Stimulated activated CD4-positive, alpha-beta T cell treated with anti-CD3 and anti-CD28 coated beads, Interleukin-12 subunit alpha, Interleukin-12 subunit beta, amount 100 ng/mL, for 24 hours (primary cell): ENCODE data around the gene UNC119.
"Not testable (repeated sequence)": the region's sequence is repeated elsewhere in the genome, so short reads cannot be mapped to it uniquely, and the experiment has no call there.

Experiments used
- DNase-seq, 2 experiments: peaks; one replicate each; pipeline ENCODE4 v3.0.0-alpha.2; 2020; ENCODE audit warnings: low read depth in 2 of 2

The UNC119 gene

GRCh38 chr17:28522281-28522680, 30.1 kb downstream of the UNC119 start:
- not testable (repeated sequence) for DNase-seq

GRCh38 chr17:28521311-28522085, 30.9 kb downstream of the UNC119 start:
- DNase-seq = no peak

GRCh38 chr17:28520687-28521086, 31.7 kb downstream of the UNC119 start:
- DNase-seq = no peak

GRCh38 chr17:28519236-28519635, 33.2 kb downstream of the UNC119 start:
- no peak for DNase-seq

GRCh38 chr17:28518578-28518977, 33.8 kb downstream of the UNC119 start:
- DNase-seq = no peak

GRCh38 chr17:28518132-28518531, 34.3 kb downstream of the UNC119 start:
- DNase-seq = no peak

- no peak for DNase-seq
These were observed 36.9 kb downstream of the UNC119 start for GRCh38 chr17:28515518-28515917.

GRCh38 chr17:28514561-28515002, 37.8 kb downstream of the UNC119 start:
- DNase-seq = no peak

GRCh38 chr17:28513476-28513875, 38.9 kb downstream of the UNC119 start:
- DNase-seq = no peak

- DNase-seq = no peak
These were observed 40.5 kb downstream of the UNC119 start for GRCh38 chr17:28511858-28512461.

GRCh38 chr17:28509789-28510188, 42.6 kb downstream of the UNC119 start:
- no peak for DNase-seq

GRCh38 chr17:28508211-28508724, 44.2 kb downstream of the UNC119 start:
- DNase-seq = no peak

- no peak for DNase-seq
These were observed 44.7 kb downstream of the UNC119 start for GRCh38 chr17:28507567-28508203.

GRCh38 chr17:28506763-28507487, 45.5 kb downstream of the UNC119 start:
- DNase-seq = no peak

- DNase-seq = no peak
These were observed 46.3 kb downstream of the UNC119 start, which contains the start of gene FOXN1 for GRCh38 chr17:28505986-28506665. TSS of gene FOXN1 (plus strand) at chr17:28506348. CDS start at chr17:28523970, 17,622 bp downstream.

- no peak for DNase-seq
These were observed 49.0 kb downstream of the UNC119 start for GRCh38 chr17:28503420-28503819.

GRCh38 chr17:28501421-28502284, 50.8 kb downstream of the UNC119 start:
- DNase-seq = no peak

GRCh38 chr17:28500712-28501379, 51.6 kb downstream of the UNC119 start:
- DNase-seq = no peak

- DNase-seq = no peak
These were observed 52.6 kb downstream of the UNC119 start for GRCh38 chr17:28499684-28500357.
